HG03196 (cell line): ENCODE data around the gene TMEM41A.

Experiments
- ATAC-seq: cut with Tn5 transposase; IDR thresholded peaks from one replicate; pipeline ENCODE4 v1.9.1; 2021; ENCODE audit not compliant: unreplicated experiment

TMEM41A gene

GRCh38 chr3:185498503-185499396 lies at the start of gene TMEM41A:
Gene TMEM41A, minus strand, starts transcription at chr3:185499035. Its CDS starts 74 bp downstream, at chr3:185498961.
- ATAC-seq: peak; percentile 93

GRCh38 chr3:185540695-185541094 lies 41.9 kb upstream of the TMEM41A start:
- ATAC-seq: no peak

GRCh38 chr3:185539934-185540333 lies 41.1 kb upstream of the TMEM41A start:
- ATAC-seq: no peak

GRCh38 chr3:185537369-185537970 lies 38.6 kb upstream of the TMEM41A start:
- ATAC-seq: peak; percentile 99

GRCh38 chr3:185534511-185534910 lies 35.7 kb upstream of the TMEM41A start:
- ATAC-seq: no peak

- no peak for ATAC-seq
Measured at GRCh38 chr3:185532901-185533300, 34.1 kb upstream of the TMEM41A start.

- no peak for ATAC-seq
Measured at GRCh38 chr3:185530856-185531255, 32.0 kb upstream of the TMEM41A start.

GRCh38 chr3:185528532-185528931 lies 29.7 kb upstream of the TMEM41A start:
- no peak for ATAC-seq

GRCh38 chr3:185527364-185527763 lies 28.5 kb upstream of the TMEM41A start:
- ATAC-seq: no peak

- no peak for ATAC-seq
Measured at GRCh38 chr3:185526349-185526951, 27.6 kb upstream of the TMEM41A start.

- ATAC-seq: no peak
Measured at GRCh38 chr3:185521349-185522138, 22.7 kb upstream of the TMEM41A start.

GRCh38 chr3:185519021-185519420 lies 20.2 kb upstream of the TMEM41A start:
- no peak for ATAC-seq

- no peak for ATAC-seq
Measured at GRCh38 chr3:185517387-185518130, 18.7 kb upstream of the TMEM41A start.

GRCh38 chr3:185511711-185512110 lies 12.9 kb upstream of the TMEM41A start:
- no peak for ATAC-seq

- ATAC-seq: no peak
Measured at GRCh38 chr3:185508335-185508991, 9.6 kb upstream of the TMEM41A start.

- ATAC-seq: no peak
Measured at GRCh38 chr3:185507883-185508282, 9.0 kb upstream of the TMEM41A start.

GRCh38 chr3:185504636-185505035 lies 5.8 kb upstream of the TMEM41A start:
- no peak for ATAC-seq

GRCh38 chr3:185503521-185503920 lies 4.7 kb upstream of the TMEM41A start:
- ATAC-seq: no peak

- ATAC-seq: no peak
Measured at GRCh38 chr3:185502987-185503386, 4.2 kb upstream of the TMEM41A start.

- ATAC-seq: no peak
Measured at GRCh38 chr3:185490241-185490640, 8.6 kb downstream of the TMEM41A start.
